LNCAP (cell line): ENCODE data around the gene ABTB1.

Source experiments
- CTCF ChIP-seq: fragments of 450-650 bp; IDR thresholded peaks from 2 replicates; pipeline ENCODE4 v1.5.1; 2017; ENCODE audit warnings: mild to moderate bottlenecking

ABTB1 gene

GRCh38 chr3:127674790-127675189 lies 2.0 kb downstream of the ABTB1 start:
- no peak for TF ChIP-seq CTCF

- no peak for TF ChIP-seq CTCF
Measured at GRCh38 chr3:127675651-127676391, 3.1 kb downstream of the ABTB1 start.

- no peak for TF ChIP-seq CTCF
Measured at GRCh38 chr3:127676456-127676855, 3.7 kb downstream of the ABTB1 start.

- no peak for TF ChIP-seq CTCF
Measured at GRCh38 chr3:127676921-127677351, 4.2 kb downstream of the ABTB1 start.

GRCh38 chr3:127677541-127678314 lies 5.0 kb downstream of the ABTB1 start:
- TF ChIP-seq CTCF = no peak

GRCh38 chr3:127678315-127678599 lies 5.5 kb downstream of the ABTB1 start:
- no peak for TF ChIP-seq CTCF

GRCh38 chr3:127678611-127679533 lies 6.1 kb downstream of the ABTB1 start:
- no peak for TF ChIP-seq CTCF
